HG02870 (cell line): ENCODE data around the gene FGF18.
A peak's percentile ranks its signal among the peaks of the same experiment; 100 is the strongest.
"Not testable (repeated sequence)": the region's sequence is repeated elsewhere in the genome, so short reads cannot be mapped to it uniquely, and the experiment has no call there.

Source experiments
- ATAC-seq: cut with Tn5 transposase; IDR thresholded peaks from one replicate; pipeline ENCODE4 v1.9.1; 2021; ENCODE audit warnings: mild to moderate bottlenecking, moderate library complexity; ENCODE audit not compliant: unreplicated experiment

The FGF18 gene

GRCh38 chr5:171398660-171399059, 20.8 kb upstream of the FGF18 start:
- not testable (repeated sequence) for ATAC-seq

DNA sequence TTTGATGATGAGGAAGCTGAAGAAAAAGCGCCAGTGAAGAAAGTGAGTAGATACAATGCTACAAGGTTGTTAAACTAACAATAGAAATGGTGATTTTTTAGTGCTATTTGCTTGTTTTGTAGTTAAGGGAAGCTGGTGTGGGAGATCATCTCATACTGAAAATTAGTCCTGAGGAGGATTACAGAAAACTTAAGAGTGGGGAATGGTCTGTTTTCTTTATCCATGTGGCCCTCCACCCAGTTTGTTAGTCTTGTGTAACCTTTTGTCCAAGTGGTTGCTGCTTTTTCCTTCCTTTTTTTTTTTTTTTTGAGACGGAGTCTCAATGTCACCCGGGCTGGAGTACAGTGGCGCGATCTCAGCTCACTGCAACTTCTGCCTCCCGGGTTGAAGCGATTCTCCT, 19.3 kb upstream of the FGF18 start:
- ATAC-seq, result no peak

- no peak for ATAC-seq
Measured at GRCh38 chr5:171401167-171401947, 18.1 kb upstream of the FGF18 start.

- not testable (repeated sequence) for ATAC-seq
Measured at GRCh38 chr5:171402751-171403150, 16.7 kb upstream of the FGF18 start.

DNA sequence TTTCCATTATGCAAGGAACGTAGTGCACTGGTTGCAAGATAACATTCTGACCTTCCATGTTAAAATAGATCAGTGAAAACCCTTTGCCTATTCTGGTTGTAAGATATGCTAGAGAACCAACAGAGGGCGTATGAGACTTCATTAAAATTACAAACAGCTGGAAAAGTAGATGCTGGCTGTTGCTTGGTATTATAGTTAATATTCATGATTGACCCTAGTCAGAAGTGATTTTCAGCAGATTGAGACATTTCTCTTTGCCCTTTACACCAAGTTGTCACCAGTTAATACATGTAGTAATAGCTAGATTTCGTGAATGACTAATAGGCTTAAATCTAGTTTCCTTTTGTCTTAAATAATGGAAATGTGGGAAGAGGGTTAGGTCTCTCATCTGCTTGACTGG, 13.8 kb upstream of the FGF18 start:
- ATAC-seq, result no peak

DNA sequence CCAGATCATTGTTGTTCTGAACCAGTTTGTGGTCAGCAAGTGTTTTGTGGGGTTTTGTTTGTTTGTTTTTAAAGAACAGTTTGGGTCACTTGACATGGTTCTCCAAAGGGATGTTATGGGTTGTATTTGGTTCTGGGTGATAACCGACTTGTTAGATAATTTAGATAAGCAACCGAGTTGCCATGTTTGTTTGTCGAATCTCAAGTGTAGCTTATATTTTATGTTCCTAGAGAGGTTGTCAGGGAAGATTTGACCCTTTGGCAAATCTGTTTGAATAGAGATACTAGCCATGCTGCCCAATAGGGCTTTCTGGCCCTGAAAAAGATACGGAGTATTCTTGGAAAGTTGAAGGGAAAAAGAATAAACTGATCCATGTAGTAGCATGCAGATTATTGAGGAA, 12.2 kb upstream of the FGF18 start:
- no peak for ATAC-seq

DNA sequence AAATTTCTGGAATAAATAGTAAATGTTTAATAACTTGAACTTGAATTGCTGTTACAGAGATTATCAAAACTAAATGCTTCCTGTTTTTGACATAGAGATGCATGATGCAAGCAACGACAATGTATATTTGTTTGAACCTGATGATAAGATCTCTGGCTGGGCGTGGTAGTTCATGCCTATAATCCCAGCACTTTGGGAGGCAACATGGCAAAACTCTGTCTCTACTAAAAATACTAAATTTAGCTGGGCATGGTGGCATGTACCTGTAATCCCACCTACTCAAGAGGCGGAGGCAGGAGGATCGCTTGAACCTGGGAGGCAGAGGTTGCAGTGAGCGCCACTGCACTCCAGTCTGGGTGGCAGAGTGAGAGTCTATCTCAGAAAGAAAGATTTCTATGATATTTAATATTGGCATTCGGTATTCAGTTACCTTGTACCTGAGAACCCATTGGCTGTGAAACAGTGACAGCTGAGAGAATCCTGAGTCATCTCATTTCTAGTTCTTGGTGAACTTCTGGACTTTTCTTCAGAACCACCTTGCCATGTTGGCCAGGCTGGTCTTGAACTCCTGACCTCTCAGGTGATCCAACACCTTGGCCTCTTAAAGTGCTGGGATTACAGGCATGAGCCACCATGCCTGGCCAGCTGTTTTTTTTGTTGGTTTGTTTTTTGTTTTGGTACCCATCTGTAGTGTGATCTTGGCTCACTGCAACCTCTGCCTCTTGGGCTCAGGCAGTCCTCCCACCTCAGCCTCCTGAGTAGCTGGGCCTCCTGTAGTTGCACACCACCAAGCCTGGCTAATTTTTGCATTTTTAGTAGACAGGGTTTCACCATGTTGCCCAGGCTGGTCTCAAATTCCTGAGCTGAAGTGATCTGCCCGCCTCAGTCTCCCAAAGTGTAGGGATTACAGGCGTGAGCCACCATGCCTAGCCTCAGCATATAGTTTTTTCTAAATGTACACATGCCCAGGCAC, 10.0 kb upstream of the FGF18 start:
- ATAC-seq, result no peak

DNA sequence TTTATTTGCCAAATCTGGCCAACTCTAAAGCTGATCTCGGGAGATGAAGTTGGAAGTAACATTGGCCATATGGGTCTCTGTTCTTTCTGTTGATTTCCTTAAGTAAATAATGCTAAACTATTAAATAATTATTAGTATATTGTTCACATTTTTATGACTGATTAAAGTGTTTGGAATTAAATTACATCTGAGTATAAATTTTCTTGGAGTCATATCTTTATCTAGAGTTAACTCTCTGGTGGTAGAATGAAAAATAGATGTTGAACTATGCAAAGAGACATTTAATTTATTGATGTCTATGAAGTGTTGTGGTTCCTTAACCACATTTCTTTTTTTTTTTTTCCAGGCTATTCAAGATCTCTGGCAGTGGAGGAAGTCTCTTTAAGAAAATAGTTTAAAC, 9.3 kb upstream of the FGF18 start:
- ATAC-seq, result no peak

GRCh38 chr5:171412186-171412585, 7.3 kb upstream of the FGF18 start:
- ATAC-seq, result no peak

DNA sequence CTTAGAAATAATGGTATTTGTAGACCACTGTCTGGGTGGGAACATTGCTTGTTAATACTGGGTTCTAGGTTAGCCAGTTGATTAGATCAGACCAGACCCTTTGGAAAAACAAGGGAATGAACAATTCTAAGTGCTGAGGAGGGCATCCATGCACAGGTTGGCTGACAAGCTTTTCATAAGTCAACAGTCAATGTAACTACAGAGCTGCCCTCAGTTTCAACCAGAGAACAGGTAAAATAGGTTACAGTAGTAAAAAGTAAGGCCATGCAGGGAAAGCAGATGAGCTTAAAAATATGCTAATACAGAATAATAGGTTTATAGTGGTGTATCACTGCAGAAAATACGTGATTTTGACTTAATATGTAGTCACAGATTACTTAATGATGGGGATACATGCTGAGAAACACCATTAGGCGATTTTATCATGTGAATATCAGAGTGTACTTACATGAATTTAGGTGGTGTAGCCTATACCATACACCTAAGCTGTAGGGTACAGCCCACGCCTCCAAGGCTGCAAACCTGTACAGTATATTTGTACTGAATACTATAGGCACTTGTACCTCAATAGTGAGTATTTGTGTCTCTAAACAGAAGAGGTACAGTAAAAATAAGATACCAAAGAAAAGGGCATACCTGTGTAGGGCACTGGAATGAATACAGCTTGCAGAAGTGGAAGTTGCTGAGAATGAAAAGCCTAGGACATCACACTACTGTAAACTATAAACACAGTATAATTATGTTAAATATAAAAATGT, 6.1 kb upstream of the FGF18 start:
- ATAC-seq, result no peak

GRCh38 chr5:171413993-171414392, 5.5 kb upstream of the FGF18 start:
- ATAC-seq, result not testable (repeated sequence)

- no peak for ATAC-seq
Measured at GRCh38 chr5:171415115-171415730, 4.2 kb upstream of the FGF18 start.

GRCh38 chr5:171416160-171417049, 3.0 kb upstream of the FGF18 start:
- no peak for ATAC-seq

- ATAC-seq, result peak; percentile 70
Measured at GRCh38 chr5:171418316-171418981, 998 bp upstream of the FGF18 start.

GRCh38 chr5:171419688-171420430, 412 bp downstream of the FGF18 start:
- ATAC-seq, result no peak

DNA sequence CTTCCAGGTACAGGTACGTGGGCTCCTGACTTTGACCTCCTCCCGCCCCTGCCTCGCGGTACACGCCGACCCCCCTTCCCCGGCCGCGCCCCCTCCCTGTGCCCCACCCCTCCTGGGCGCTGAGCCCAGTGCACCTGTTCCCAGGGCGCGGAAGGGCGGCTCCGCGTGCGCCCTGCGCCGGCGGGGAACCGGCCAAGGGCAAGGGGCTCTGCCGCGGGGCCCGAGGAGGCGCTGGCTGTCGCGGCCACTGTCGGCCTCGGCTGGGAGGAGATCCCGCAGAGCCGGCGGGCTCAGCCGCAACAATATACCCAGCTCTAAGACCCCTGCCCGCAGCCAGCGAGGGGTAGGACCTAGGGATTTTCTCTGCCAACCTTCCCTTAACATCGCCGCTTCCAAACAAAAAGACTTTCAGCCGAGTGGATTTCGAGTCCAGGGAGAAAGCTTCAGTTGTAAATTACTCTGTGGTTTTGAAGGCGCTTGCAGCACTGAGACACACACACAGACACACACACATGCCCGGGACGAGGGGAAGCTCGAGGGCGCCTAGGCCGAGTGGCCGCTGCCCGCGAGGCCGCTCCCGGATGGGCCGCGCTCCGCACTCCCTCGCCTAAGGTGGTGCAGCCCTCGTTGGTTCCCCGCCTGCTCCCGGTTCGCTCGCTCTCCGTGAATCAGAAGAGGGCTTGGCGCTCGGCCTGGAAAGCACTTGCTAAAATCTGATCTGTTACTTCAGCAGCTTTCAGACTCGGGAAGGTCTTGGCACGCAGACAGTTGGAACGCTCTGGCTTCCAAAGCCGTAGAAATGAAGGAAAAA, 1.2 kb downstream of the FGF18 start:
- no peak for ATAC-seq
